CD8-positive, alpha-beta memory T cell (primary cell): Measurements from ENCODE around the gene OPN5. TPM values are rescaled to one million over a fixed set of nuclear protein-coding genes. Genes with fewer than 3 reads are reported as not detected.

Experiments used
- CTCF ChIA-PET: fragments of 350-600 bp; sonication (Branson Sonifier 250); formaldehyde crosslinking; loops from one replicate; lab custom pipeline; 2021; ENCODE audit warnings: antibody characterized with exemption; lab: Charles Lee
- POLR2A ChIA-PET: fragments of 350-600 bp; sonication (Branson Sonifier 250); formaldehyde crosslinking; loops from one replicate; lab custom pipeline; 2021; ENCODE audit warnings: antibody characterized with exemption; lab: Charles Lee
- DNase-seq, 5 donors: peaks; one replicate each; pipeline versions ENCODE4 v3.0.0 to v3.0.0-alpha.2; 2020 to 2022; ENCODE audit warnings: mixed read lengths in 1 of 5
- H3K27ac ChIP-seq: one replicate; pipeline ENCODE4 v1.7.0; 2013; ENCODE audit warnings: low read depth, mild to moderate bottlenecking, low read length, moderate library complexity
- H3K27me3 ChIP-seq: 2 replicates; pipeline ENCODE4 v1.7.0; 2013; ENCODE audit warnings: low read length, mild to moderate bottlenecking; ENCODE audit not compliant: insufficient read depth, poor library complexity, severe bottlenecking
- H3K36me3 ChIP-seq: 2 replicates; pipeline ENCODE4 v1.7.0; 2013; ENCODE audit warnings: mild to moderate bottlenecking, low read length, moderate library complexity; ENCODE audit not compliant: insufficient read depth
- H3K4me1 ChIP-seq: 2 replicates; pipeline ENCODE4 v1.7.0; 2013; ENCODE audit warnings: mild to moderate bottlenecking, low read length, moderate library complexity; ENCODE audit not compliant: insufficient read depth
- H3K4me3 ChIP-seq: 2 replicates; pipeline ENCODE4 v1.7.0; 2013; ENCODE audit warnings: mild to moderate bottlenecking, low read length
- H3K9me3 ChIP-seq: 2 replicates; pipeline ENCODE4 v1.7.0; 2013; ENCODE audit warnings: mild to moderate bottlenecking, low read length
- H3K27ac Mint-ChIP-seq, 8 donors: one replicate each; pipeline ENCODE4 v1.8.0; 2020 to 2021; ENCODE audit warnings: mixed read lengths in 8 of 8, mild to moderate bottlenecking in 6 of 8, inconsistent platforms in 3 of 8, moderate library complexity in 3 of 8
- H3K27me3 Mint-ChIP-seq, 2 donors: one replicate each; pipeline ENCODE4 v1.8.0; 2020 to 2021; ENCODE audit warnings: mixed read lengths in 2 of 2, mild to moderate bottlenecking in 1 of 2, moderate library complexity in 1 of 2
- H3K36me3 Mint-ChIP-seq, 3 donors: one replicate each; pipeline ENCODE4 v1.8.0; 2020 to 2021; ENCODE audit warnings: mixed read lengths in 3 of 3, inconsistent platforms in 1 of 3, mild to moderate bottlenecking in 1 of 3
- H3K4me1 Mint-ChIP-seq, 3 donors: one replicate each; pipeline ENCODE4 v1.8.0; 2020 to 2021; ENCODE audit warnings: mixed read lengths in 3 of 3, inconsistent platforms in 1 of 3, mild to moderate bottlenecking in 1 of 3
- H3K4me3 Mint-ChIP-seq, 7 donors: one replicate each; pipeline ENCODE4 v1.8.0; 2020 to 2021; ENCODE audit warnings: mixed read lengths in 7 of 7, mild to moderate bottlenecking in 6 of 7, moderate library complexity in 4 of 7, inconsistent platforms in 2 of 7
- H3K9me3 Mint-ChIP-seq, 5 donors: one replicate each; pipeline ENCODE4 v1.8.0; 2020 to 2022; ENCODE audit warnings: mixed read lengths in 5 of 5, mild to moderate bottlenecking in 3 of 5, moderate library complexity in 2 of 5, inconsistent platforms in 1 of 5
- polyA plus RNA-seq: library from polyadenylated mRNA; unstranded; fragments of 300-500 nt; fragmentation: Illumina TruSeq; gene quantifications from one replicate; pipeline ENCODE4 v1.2.3, GENCODE V29; 2021
- total RNA-seq, 2 experiments: library from RNA; stranded (reverse); gene quantifications; one replicate each; pipeline ENCODE4 v1.2.3, GENCODE V29; 2021

Gene OPN5
- total and polyA plus RNA-seq, 3 experiments from 2014 or later, result not detected

DNA sequence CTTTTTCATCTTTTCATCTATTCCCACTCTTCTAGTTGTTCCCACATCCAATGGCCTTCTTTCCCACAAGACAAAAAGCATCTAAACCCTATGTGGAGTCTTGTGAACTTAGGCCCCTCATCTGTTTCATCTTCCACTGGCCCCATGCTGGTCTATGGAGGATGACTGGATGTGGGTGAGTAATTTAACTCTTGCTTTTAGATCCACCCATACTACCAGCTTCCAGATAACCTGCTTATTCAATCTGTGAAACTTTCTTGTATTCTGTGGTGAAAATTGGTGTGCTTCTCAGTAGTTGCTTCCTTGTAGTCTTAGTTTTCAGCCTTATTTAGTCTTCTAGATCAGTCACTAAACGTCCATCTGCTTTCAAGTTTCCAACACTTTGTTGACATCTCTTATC lies 64.9 kb downstream of the OPN5 start:
- ChIA-PET CTCF (no interaction called here), POLR2A (no interaction called here)
- Histone ChIP-seq H3K36me3 (no peaks in the 10 kb centered on the region), H3K9me3 (no peaks in the 10 kb centered on the region), H3K4me1 (no peaks in the 10 kb centered on the region), H3K27ac (no peak overlapping the region), H3K4me3 (no peak overlapping the region), H3K27me3 (no peaks in the 10 kb centered on the region)
- Mint-ChIP-seq H3K4me3 (no peak overlapping the region), H3K4me1 (no peaks in the 10 kb centered on the region), H3K9me3 (peaks cover 0 to 2% (median 0%) of the 10 kb centered on the region in 5 donors), H3K36me3 (no peaks in the 10 kb centered on the region), H3K27ac (no peak overlapping the region), H3K27me3 (peaks cover 0 to 12% of the 10 kb centered on the region in 2 donors)
- no peak for DNase-seq

DNA sequence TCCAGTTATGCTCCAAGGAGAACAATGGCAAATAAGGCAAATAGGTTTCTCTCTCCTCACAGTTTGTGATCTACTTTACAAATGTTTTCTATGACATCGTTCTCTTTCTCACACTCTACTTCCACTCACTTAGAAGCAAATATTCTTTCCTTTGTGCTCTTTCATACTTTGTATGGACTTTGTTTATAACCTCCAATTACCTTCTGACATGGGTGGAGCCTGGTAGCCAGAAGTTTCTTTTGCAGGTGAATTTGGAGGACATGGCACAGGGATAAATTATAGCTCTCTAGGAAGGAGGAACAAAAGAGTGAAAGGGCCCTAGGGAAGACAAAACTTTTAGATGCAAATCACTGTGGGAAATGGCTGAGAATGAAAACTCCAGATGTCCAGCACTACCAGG lies 69.3 kb downstream of the OPN5 start:
- H3K9me3 Mint-ChIP-seq, result peaks cover 0 to 2% (median 0%) of the 10 kb centered on the region in 5 donors
- no peak overlapping the region for H3K27ac Mint-ChIP-seq
- H3K4me1 Mint-ChIP-seq, result no peaks in the 10 kb centered on the region
- H3K4me1 ChIP-seq, result no peaks in the 10 kb centered on the region
- no peak overlapping the region for H3K4me3 ChIP-seq
- no peaks in the 10 kb centered on the region for H3K36me3 ChIP-seq
- H3K27me3 ChIP-seq, result no peaks in the 10 kb centered on the region
- H3K27me3 Mint-ChIP-seq, result peaks cover 0 to 12% of the 10 kb centered on the region in 2 donors
- DNase-seq, result no peak
- no peak overlapping the region for H3K4me3 Mint-ChIP-seq
- no peak overlapping the region for H3K27ac ChIP-seq
- ChIA-PET POLR2A (no interaction called here), CTCF (no interaction called here)
- H3K36me3 Mint-ChIP-seq, result no peaks in the 10 kb centered on the region
- H3K9me3 ChIP-seq, result no peaks in the 10 kb centered on the region

DNA sequence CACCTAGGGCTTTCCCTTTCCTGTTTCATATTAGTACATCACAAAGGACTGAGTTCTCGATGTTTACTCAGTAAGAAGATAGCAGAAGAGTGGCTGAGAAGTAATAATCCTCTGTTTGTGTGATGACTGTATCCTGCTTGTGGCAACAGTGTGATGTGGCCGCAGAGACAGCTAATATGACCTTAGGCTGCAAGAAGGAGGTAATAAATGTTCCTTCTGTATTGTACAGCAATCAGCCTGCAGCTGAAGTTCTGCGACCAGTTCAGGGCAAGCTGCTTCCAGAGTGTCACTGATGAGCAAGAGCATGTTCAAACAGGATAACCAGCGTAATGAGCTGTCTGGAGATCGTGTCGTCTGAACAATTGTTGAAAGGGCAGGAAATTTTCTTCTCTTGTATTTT lies 70.9 kb downstream of the OPN5 start:
- Mint-ChIP-seq H3K4me3 (no peak overlapping the region), H3K27me3 (peaks cover 0 to 4% of the 10 kb centered on the region in 2 donors), H3K4me1 (no peaks in the 10 kb centered on the region), H3K27ac (no peak overlapping the region), H3K9me3 (no peaks in the 10 kb centered on the region), H3K36me3 (no peaks in the 10 kb centered on the region)
- no peaks in the 10 kb centered on the region for H3K27me3 ChIP-seq
- no peaks in the 10 kb centered on the region for H3K4me1 ChIP-seq
- ChIA-PET POLR2A (no interaction called here), CTCF (no interaction called here)
- no peak overlapping the region for H3K4me3 ChIP-seq
- no peak overlapping the region for H3K27ac ChIP-seq
- DNase-seq, result no peak
- no peaks in the 10 kb centered on the region for H3K36me3 ChIP-seq
- no peaks in the 10 kb centered on the region for H3K9me3 ChIP-seq

DNA sequence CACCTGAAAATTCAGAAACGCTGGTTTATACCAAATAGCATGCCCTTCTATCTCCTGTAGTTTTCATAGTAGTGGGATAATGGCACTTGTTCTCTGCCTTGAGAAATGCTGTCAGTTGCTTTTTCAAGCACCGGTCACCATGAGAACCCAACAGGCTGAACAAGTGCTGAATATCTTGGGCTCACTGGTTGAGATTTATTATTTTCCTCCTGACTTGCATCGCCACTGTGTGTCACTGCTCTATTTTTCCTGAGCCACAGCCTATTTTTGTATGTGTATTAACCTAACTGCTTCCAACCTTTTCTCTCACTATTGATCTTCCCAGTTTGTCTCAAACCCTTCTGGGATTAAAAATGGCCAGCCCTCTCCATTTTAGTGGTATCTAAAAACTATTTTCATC lies 71.9 kb downstream of the OPN5 start:
- no peaks in the 10 kb centered on the region for H3K9me3 Mint-ChIP-seq
- H3K27me3 Mint-ChIP-seq, result peaks cover 0 to 3% of the 10 kb centered on the region in 2 donors
- ChIA-PET CTCF (no interaction called here), POLR2A (no interaction called here)
- DNase-seq, result no peak
- no peaks in the 10 kb centered on the region for H3K36me3 Mint-ChIP-seq
- Histone ChIP-seq H3K36me3 (no peaks in the 10 kb centered on the region), H3K4me3 (no peak overlapping the region), H3K4me1 (no peaks in the 10 kb centered on the region), H3K27me3 (no peaks in the 10 kb centered on the region), H3K27ac (no peak overlapping the region), H3K9me3 (no peaks in the 10 kb centered on the region)
- no peak overlapping the region for H3K27ac Mint-ChIP-seq
- no peaks in the 10 kb centered on the region for H3K4me1 Mint-ChIP-seq
- H3K4me3 Mint-ChIP-seq, result no peak overlapping the region

DNA sequence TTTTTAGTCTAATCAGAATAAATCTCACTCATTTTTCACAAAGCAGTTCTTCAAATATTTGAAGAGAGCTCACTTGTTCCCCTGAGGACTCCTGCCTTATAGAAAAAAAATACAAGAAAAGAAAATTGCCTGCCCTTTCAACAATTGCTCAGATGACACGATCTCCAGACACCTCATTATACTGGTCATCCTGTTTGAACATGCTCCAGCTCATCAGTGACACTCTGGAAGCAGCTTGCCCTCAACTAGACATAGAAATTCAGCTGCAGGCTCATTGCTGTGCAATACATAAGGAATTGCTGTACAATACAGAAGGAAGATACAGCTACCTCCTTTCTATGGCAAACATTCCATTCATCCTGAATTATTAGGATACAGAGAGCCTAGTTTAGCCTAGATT lies 73.1 kb downstream of the OPN5 start:
- Mint-ChIP-seq H3K27me3 (peaks cover 1 to 3% of the 10 kb centered on the region in 2 donors), H3K4me3 (no peak overlapping the region), H3K36me3 (no peaks in the 10 kb centered on the region), H3K4me1 (no peaks in the 10 kb centered on the region), H3K27ac (no peak overlapping the region), H3K9me3 (no peaks in the 10 kb centered on the region)
- POLR2A ChIA-PET, result no interaction called here
- Histone ChIP-seq H3K4me3 (no peak overlapping the region), H3K36me3 (no peaks in the 10 kb centered on the region), H3K9me3 (no peaks in the 10 kb centered on the region), H3K27ac (no peak overlapping the region), H3K4me1 (no peaks in the 10 kb centered on the region), H3K27me3 (no peaks in the 10 kb centered on the region)
- DNase-seq, result no peak
- CTCF ChIA-PET, result no interaction called here

DNA sequence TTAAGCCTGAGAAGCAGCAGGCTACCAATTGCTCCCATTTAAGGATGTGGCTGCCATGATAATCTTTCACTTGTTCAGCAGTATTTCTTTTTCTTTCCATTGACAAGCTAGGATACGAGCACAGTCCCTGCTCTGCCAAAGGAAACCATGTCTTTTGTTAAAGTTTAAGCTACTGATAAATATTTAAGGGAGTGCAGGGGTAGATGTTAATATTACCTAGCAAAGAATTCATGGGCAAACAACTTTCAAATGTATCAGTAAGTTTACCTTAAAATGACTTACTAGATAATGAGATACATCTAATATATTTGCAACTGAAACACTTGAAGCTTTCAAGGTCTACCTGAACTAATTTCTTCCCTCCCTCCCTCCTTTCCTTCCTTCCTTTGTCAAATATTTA lies 77.3 kb downstream of the OPN5 start:
- DNase-seq, result no peak
- ChIA-PET POLR2A (no interaction called here), CTCF (no interaction called here)
- H3K27ac Mint-ChIP-seq, result no peak overlapping the region
- Histone ChIP-seq H3K27ac (no peak overlapping the region), H3K27me3 (no peaks in the 10 kb centered on the region), H3K4me1 (no peaks in the 10 kb centered on the region), H3K36me3 (no peaks in the 10 kb centered on the region), H3K4me3 (no peak overlapping the region), H3K9me3 (no peaks in the 10 kb centered on the region)
- H3K9me3 Mint-ChIP-seq, result no peaks in the 10 kb centered on the region
- peaks cover 1 to 3% of the 10 kb centered on the region in 2 donors for H3K27me3 Mint-ChIP-seq
- no peak overlapping the region for H3K4me3 Mint-ChIP-seq
- H3K4me1 Mint-ChIP-seq, result no peaks in the 10 kb centered on the region
- H3K36me3 Mint-ChIP-seq, result no peaks in the 10 kb centered on the region

DNA sequence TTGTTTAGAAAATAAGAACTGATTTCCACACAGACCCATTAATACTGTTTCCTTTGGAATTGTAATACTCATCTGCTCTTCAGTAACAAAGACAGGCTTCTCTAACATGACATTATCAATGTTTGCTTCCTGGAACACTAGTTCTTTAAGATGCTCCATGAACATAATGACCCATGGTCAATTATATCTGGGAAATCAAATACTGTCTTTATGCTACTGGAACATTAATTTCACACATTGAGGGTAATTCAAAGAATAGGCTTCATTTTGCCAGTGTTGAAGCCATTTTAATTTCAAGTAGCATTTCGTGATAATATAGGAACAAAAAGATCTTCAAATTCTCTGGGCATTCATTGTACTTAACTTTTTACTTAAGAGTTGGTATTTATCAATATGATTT lies 80.9 kb downstream of the OPN5 start:
- H3K36me3 ChIP-seq, result no peaks in the 10 kb centered on the region
- CTCF ChIA-PET, result no interaction called here
- H3K27me3 Mint-ChIP-seq, result peaks cover 0 to 1% of the 10 kb centered on the region in 2 donors

DNA sequence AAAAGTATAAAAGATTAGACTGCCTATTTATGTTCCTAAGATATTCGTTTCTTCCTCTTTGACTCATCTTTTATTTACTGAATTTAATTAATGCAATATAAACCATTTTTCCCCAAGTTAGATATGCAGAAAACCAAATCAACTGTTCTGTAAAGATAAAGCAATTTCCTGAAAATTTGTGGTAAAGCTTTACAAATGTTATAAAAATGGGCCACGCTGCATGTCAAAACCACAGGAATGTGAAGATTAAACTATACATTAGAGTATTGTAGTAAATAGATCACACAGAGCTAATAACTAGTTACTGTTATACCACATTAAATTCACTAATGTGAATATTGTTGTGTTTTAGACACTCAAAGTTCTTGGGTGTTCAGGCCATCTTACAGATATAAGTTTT lies 83.4 kb downstream of the OPN5 start:
- H3K27me3 ChIP-seq, result no peaks in the 10 kb centered on the region
- ChIA-PET CTCF (no interaction called here), POLR2A (no interaction called here)
- H3K4me3 ChIP-seq, result no peak overlapping the region
- no peaks in the 10 kb centered on the region for H3K4me1 Mint-ChIP-seq
- H3K27ac Mint-ChIP-seq, result no peak overlapping the region
- no peak overlapping the region for H3K4me3 Mint-ChIP-seq
- no peak overlapping the region for H3K27ac ChIP-seq
- H3K27me3 Mint-ChIP-seq, result peaks cover 0 to 1% of the 10 kb centered on the region in 2 donors
- H3K9me3 Mint-ChIP-seq, result no peaks in the 10 kb centered on the region
- no peak for DNase-seq
- no peaks in the 10 kb centered on the region for H3K36me3 Mint-ChIP-seq
- no peaks in the 10 kb centered on the region for H3K9me3 ChIP-seq
- no peaks in the 10 kb centered on the region for H3K4me1 ChIP-seq
- H3K36me3 ChIP-seq, result no peaks in the 10 kb centered on the region

More for the DNA sequence above, 80.9 kb downstream of the OPN5 start:
- Mint-ChIP-seq H3K4me3 (no peak overlapping the region), H3K9me3 (no peaks in the 10 kb centered on the region), H3K27ac (no peak overlapping the region), H3K4me1 (no peaks in the 10 kb centered on the region), H3K36me3 (no peaks in the 10 kb centered on the region)
- POLR2A ChIA-PET, result no interaction called here
- no peaks in the 10 kb centered on the region for H3K27me3 ChIP-seq
- H3K27ac ChIP-seq, result no peak overlapping the region
- no peaks in the 10 kb centered on the region for H3K4me1 ChIP-seq
- H3K4me3 ChIP-seq, result no peak overlapping the region
- no peak for DNase-seq
- no peaks in the 10 kb centered on the region for H3K9me3 ChIP-seq

DNA sequence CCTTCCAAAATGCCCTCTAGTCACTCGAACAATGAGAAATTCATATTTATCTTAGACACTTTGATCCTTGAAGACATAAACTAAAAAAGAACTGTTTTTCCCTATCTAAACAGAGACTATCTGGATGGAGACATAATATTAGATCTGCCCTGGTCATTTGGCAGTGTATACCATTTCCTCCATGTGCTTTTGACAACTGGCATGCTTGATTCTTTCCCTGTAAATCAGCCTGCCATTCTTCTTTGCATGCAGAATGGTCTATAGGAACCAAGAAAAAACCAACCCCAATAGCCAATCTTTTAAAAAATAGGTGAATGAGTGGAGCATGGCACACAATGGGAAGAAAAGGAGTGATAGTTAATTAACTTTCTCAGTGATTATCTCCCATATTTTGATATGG lies 93.8 kb downstream of the OPN5 start:
- Histone ChIP-seq H3K9me3 (no peaks in the 10 kb centered on the region), H3K36me3 (no peaks in the 10 kb centered on the region), H3K27ac (no peak overlapping the region), H3K4me1 (no peaks in the 10 kb centered on the region), H3K4me3 (no peak overlapping the region), H3K27me3 (no peaks in the 10 kb centered on the region)
- Mint-ChIP-seq H3K27me3 (peaks cover 0 to 7% of the 10 kb centered on the region in 2 donors), H3K36me3 (no peaks in the 10 kb centered on the region), H3K4me1 (no peaks in the 10 kb centered on the region), H3K9me3 (no peaks in the 10 kb centered on the region), H3K27ac (no peak overlapping the region), H3K4me3 (no peak overlapping the region)
- POLR2A ChIA-PET, result no interaction called here
- CTCF ChIA-PET, result no interaction called here
- DNase-seq, result no peak
